HG02885 (cell line): Measurements from ENCODE around the gene MPI.
"Not testable (repeated sequence)": the region's sequence is repeated elsewhere in the genome, so short reads cannot be mapped to it uniquely, and the experiment has no call there.

Source experiments
- ATAC-seq: cut with Tn5 transposase; IDR thresholded peaks from one replicate; pipeline ENCODE4 v1.9.1; 2021; ENCODE audit warnings: mild to moderate bottlenecking; ENCODE audit not compliant: unreplicated experiment, poor library complexity

MPI gene

DNA sequence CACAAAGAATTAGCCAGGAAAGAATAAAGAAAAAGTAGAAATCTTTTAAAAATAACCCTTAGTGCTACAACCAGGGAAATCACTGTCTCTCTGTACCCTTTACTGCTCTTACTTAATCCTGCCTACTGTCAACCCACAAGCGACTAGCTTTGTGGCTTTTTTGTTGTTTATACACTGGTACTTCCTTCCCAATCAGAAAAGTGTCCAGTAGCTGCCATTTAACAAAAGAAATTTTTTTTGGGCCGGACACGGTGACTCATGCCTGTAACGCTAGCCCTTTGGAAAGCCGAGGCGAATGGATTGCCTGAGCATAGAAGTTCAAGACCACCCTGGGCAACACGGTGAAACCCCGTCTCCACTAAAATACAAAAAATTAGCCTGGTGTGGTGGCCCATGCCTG lies 30.6 kb downstream of the MPI start:
- ATAC-seq, result no peak

DNA sequence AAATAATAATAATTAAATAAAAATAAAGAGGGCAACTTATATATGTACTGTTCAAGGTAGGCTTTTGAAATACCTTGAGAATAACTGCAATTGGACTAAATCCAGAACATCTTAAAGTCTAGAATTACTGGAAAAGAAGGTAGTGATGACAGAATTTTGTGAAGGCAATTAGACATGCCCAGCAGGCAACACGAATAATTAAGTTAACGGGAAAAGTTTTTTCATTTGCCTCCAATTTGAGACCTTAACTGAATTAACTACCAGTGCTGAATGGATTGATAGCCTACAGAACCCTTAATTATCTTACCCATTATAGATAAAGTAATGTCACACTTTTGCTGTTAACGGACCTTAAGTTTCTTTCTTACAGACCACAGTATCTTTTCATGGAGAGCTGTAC lies 34.7 kb downstream of the MPI start:
- no peak for ATAC-seq

DNA sequence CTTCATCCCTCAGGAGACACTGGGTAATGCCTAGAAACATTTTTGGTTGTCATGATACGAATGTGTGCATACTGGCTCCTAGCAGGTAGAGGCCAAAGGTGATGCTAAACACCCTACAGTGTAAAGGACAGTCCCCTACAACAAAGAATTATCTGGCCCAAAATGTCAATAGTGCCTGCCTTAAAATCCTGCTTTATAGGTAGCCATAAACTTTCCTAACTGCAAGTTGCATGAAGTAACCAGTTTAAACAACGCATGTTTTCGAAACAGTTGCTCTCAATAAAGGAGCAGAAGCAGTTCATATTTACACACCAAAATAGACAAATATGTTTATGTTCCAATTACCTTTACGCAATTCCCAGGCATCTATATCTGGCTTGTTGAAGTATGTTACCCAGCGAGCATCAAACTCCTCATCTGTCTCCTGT lies 38.9 kb downstream of the MPI start:
- no peak for ATAC-seq

DNA sequence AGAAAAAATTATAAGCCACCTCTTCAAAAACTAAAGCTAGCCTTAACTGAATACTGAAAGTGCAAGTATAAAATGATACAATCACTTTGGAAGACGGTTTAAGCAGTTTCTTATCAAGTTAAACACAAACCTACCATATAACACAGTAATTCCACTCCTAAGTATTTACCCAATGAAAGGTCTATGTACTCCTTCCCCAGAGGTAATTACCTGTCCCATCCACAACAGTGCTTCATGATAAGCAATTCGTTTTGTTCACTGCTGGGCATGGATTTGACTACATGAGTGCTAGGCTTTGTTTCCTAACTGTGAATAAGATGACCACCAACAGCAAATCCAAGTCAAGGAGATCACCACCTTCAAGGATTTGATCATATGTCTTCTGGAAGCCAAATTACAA lies 43.7 kb downstream of the MPI start:
- no peak for ATAC-seq

DNA sequence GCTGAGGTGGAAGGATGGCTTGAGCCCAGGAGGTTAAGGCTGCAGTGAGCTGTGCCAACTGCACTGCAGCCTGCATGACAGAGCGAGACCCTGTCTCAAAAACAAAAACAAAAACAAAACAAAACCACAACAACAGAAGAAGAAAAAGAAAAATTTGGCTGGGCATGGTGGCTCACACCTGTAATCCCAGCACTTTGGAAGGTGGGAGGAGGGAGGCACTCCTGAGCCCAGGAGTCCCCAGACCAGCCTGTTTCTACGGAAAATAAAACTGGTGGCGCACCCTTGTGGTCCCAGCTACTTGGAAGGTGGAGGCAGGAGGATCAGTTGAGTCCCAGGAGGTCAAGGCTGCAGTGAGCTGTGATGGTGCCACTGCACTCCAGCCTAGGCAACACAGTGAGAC lies 45.4 kb downstream of the MPI start:
- ATAC-seq, result not testable (repeated sequence)

DNA sequence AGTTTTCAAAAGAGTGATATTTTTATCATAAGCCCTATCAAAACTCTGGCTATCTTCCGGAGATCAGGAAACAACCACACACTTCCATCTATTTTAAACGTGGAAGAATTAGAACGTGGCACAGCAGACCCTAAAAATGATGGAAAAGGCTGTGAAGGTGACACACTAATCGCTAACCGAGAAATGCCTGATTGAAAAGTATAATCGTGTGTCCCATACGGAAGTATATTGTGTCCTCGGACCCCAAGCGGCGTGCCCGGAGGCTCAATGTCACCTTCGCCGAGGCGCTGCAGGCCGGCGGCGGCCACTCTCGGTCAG lies 47.4 kb downstream of the MPI start:
- no peak for ATAC-seq

DNA sequence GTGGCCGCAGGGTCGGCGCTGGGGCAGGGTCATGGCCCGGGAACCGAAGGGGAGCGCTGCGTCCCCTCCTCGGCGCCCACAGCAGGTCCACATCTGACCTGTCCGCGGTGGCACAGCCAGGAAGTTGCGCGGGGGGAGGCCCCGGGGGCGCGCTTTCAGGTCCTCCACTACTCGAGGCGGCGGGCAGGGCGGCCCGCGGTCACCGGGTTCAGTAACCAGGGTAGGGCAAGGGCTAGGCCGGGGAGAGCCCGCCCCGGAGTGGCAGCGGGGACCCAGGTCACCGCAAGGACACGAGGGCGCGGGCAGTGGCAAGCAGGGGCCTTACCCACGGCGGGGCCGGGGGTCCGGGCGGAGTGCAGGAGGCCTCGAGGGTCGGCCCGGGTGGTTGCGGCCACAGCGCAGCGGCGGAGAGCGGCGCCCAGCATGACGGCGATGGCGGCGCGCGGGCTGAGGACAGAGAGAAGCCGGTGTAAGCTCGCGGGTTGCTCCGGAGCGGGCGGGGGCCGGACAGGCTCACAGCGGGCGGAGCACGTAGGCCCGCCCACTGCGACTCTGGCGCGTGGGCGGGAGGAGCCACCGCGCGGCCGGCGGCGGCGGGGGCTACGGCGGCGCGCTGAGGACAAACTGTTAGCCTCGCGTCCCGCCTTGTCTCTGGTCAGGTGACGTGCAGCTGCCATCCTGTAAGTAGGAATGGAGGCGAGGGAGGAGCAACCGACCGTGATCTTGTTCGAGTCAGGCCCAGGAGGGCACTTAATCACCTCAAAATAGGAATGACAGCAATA lies 47.9 kb downstream of the MPI start, which contains the start of gene COX5A:
TSS of gene COX5A (minus strand) at position 484 of the 782 bp plus-strand sequence. CDS start at position 425, 59 bp downstream.
- peak; percentile 89 for ATAC-seq

DNA sequence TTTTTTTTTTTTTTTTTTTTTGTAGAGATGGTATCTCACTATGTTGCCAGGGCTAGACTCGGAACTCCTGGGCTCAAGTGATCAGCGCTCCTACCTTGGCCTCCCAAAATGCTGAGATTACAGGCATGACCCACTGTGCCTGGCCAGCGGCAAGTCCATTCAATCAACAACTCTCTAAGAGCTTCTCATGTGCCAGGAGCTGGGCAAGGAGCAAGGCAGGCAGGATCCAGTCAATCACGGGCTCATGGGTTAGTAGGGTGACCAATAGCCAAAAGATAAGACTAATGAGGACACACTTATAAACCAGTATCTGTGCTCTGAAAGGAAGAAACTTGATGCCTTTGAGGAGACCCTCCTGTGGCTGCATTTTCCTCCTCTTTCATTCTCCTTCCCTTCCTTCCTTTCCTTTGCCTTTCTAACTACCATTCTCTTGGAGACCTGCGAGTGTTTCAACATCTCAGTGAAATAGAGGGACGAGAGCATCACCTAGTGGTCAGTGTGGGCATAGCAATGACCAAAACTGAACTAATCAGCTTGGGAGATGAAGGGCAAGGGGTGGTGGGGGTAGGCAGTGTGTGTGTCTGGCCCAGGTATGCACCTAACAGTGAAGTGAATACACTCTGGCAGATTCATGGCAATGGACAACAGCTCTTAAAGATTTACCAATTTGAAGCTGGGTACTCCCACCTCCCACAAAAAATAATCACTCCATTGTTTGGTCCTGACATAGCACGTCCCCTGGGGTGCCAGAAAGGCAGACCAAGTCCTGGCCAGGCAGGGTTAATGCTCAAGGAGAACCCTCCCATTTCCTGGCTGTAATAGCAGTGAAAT lies 60.5 kb downstream of the MPI start:
- ATAC-seq, result peak; percentile 39

DNA sequence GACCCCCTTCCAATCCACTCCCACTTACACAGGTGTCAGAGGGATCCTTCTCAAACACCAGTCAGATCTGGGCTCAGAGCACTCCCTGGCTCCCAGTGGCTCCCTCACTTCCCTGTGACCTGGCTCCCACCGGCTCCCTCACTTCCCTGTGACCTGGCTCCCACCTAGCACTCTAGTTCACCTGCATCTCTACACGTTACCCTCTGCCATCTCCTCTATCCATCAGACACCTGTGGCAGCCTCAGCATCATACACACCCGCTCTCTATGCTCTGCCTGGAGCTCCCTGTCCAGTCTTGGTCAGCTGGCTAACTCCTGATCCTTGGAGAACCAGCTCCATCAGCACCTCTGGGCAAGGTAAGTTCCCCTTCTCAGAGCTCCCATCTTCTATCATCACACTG lies 61.2 kb downstream of the MPI start:
- no peak for ATAC-seq
